ENCODE measurements around the gene HBP1.

DNA sequence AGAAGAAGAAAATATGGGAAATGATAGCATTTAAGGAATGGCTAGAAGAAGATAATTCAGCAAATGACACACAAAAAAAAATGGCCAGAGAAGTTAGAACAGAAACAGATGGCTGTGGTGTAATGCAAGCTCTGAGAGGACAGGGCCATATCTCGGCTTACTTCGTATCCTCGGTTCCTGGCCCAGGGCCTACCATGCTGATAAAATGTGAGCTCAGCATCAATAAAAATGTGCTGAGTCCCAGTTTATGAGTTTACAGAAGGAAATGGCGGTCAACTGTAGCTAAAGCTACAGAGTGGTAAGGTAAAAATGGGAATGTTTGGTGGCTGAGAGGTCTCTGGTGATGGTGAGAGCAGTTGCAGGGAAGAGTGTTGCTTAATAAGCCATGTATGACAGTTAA lies 40.8 kb downstream of the HBP1 start:
- TF ChIP-seq, protein P1, sequence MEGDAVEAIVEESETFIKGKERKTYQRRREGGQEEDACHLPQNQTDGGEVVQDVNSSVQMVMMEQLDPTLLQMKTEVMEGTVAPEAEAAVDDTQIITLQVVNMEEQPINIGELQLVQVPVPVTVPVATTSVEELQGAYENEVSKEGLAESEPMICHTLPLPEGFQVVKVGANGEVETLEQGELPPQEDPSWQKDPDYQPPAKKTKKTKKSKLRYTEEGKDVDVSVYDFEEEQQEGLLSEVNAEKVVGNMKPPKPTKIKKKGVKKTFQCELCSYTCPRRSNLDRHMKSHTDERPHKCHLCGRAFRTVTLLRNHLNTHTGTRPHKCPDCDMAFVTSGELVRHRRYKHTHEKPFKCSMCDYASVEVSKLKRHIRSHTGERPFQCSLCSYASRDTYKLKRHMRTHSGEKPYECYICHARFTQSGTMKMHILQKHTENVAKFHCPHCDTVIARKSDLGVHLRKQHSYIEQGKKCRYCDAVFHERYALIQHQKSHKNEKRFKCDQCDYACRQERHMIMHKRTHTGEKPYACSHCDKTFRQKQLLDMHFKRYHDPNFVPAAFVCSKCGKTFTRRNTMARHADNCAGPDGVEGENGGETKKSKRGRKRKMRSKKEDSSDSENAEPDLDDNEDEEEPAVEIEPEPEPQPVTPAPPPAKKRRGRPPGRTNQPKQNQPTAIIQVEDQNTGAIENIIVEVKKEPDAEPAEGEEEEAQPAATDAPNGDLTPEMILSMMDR (IDR thresholded peaks at IDR 0.05), result no peak
- no peak for TF ChIP-seq EZH2 (IDR thresholded peaks at IDR 0.05; ENCODE audit: borderline replicate concordance, insufficient read depth, low read depth, low read length, poor library complexity, severe bottlenecking)

All from B cell (primary cell).